HG03095 (cell line): ENCODE results near the gene MMP27.
"Not testable (repeated sequence)": the region's sequence is repeated elsewhere in the genome, so short reads cannot be mapped to it uniquely, and the experiment has no call there.

ENCODE experiments used
- ATAC-seq: cut with Tn5 transposase; IDR thresholded peaks from one replicate; pipeline ENCODE4 v1.9.1; 2021; ENCODE audit warnings: moderate library complexity; ENCODE audit not compliant: unreplicated experiment

Gene MMP27

GRCh38 chr11:102705626-102706025, at the start of gene MMP27:
TSS of gene MMP27 (minus strand) at chr11:102705769. CDS start at chr11:102705714, 55 bp downstream.
- no peak for ATAC-seq

DNA sequence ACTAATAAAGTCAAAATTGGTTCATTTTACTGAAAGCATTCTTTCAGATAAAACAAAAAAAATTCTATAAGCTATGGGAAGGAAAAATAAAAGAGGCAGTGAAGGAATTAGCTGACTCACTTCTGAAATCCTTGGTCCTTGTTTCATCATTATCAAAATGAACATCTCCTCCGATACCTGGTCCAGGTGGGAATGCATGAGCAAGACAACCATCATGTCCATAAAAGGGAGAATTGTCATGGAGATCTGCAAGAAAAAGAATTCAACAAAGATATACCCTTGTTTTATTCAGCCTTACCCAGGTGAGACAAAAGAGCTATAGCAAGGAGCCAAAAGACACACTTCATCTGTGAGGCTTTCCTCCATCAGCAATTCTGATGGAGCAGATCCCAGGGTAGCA, 47.7 kb upstream of the MMP27 start:
- no peak for ATAC-seq

DNA sequence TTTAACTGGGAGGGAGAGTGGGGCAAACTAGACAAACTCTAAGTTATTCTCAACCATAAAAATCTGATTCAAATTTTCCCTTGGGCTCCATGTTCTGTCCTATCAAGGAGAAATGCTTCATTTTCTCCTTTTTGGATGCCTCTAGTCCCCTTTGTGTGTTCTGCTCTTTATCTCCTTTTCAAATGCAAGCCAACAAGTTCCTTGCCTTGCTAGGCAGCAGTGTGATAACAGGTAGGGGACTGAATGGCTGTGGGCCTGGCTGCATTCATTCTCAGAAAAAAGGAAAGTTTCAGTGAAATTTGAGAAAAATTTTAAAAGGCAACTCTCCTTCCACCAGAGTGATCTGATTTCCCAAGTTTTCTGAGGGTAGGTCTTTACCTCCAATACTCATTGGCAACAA, 46.1 kb upstream of the MMP27 start:
- ATAC-seq: no peak

DNA sequence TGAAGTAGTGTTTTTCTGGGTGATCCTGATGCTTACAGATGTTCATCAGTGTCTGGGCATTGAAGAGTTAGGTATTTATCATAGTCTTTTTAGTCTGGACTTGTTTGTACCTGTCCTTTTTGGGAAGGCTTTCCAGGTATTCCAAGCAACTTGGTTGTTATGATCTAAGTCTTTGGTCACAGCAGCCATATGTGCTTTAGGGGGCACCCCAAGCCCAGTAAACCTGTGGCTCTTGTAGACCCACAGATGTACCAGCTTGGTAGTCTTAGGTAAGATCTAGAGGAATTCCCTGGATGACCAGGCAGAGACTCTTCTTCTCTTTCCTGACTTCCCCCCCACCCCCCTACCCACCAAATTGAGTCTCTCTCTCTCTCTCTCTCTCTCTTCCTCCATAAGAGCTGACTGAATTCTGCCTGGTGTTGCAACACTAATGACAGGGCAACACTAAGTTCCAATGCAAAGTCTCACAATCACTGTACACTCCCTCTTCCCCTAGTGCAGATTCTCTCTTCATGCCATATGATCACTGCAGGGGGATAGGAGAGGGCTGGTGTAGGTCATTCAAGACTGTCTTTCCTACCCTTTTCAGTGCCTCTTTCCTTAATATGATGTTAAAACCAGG, 43.6 kb upstream of the MMP27 start:
- no peak for ATAC-seq

GRCh38 chr11:102746746-102747578, 41.4 kb upstream of the MMP27 start:
- ATAC-seq: not testable (repeated sequence)

- no peak for ATAC-seq
Measured at GRCh38 chr11:102734650-102735049, 29.1 kb upstream of the MMP27 start.

DNA sequence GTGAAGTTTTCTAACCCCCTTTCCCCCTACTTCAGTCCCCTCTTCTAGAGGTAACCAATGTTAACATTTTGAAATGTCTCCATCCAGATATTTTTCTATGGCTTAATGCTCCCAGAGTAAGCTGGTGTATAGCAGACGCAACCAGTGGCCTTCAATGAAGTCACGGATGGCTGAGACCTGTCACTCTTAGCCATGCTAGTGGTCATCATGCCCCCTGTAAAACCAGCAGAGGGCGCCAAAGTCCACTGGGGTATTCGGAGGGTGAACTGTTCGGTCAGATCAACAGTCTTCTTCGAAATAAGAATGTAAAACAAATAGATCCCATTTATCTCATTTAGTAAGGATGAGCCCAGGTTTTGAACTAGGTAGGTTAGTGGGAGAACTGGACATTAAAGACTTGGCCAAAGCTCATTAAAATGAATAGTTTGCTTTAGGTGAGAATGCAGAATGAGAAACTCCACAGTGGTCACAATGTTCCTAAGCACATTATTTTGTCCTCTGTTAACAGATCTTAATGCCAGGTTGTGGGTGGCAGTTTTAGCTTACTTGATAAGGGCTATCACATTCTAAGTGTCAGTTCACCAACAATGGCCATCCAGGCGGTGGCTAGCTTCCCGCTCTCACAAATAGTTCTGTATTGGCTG, 27.8 kb upstream of the MMP27 start:
- ATAC-seq: peak; percentile 90

DNA sequence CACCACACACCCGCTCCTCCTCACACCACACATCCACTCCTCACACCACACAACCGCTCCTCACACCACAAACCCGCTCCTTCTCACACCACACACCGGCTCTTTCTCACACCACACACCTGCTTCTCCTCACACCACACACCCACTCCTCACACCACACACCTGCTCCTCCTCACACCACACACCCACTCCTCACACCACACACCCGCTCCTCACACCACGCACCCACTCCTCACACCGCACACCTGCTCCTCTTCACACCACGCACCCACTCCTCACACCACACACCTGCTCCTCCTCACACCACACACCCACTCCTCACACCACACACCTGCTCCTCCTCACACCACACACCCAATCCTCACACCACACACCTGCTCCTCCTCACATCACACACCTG, 25.4 kb upstream of the MMP27 start:
- not testable (repeated sequence) for ATAC-seq

GRCh38 chr11:102729849-102730815, 24.6 kb upstream of the MMP27 start:
- no peak for ATAC-seq

- ATAC-seq: no peak
Measured at GRCh38 chr11:102727890-102728289, 22.3 kb upstream of the MMP27 start.

DNA sequence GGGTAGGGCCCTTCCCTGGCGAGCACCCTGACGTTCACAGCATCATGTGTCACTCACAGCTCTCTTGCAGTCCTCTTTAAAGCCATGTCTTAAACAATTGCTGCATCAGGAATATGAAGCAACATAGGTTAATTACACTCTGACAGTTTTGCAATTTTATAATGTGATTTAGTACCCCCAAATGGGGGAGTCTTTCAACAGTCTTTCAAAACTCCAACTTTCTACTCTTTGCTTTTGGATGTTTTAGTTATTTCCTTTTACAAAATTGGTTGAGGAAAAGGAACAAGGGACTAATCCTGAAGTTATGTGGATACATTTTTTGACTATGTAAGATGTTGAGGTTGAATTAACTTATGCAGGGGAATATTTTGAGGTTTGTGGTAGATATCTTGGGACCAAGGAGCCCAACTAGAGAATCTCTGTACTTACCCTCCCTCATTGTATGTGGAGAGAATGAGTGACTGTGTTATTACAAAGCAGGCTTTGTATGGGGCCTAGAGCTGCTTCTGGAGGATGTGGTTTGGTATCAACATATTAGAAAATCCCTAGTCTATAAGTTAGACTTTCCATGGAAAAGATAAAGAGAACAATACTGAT, 19.4 kb upstream of the MMP27 start, which contains the start of gene MMP8:
TSS of gene MMP8 (minus strand) at position 51 of the 597 bp plus-strand sequence. CDS start 99 bp downstream, outside the sequence.
- no peak for ATAC-seq

DNA sequence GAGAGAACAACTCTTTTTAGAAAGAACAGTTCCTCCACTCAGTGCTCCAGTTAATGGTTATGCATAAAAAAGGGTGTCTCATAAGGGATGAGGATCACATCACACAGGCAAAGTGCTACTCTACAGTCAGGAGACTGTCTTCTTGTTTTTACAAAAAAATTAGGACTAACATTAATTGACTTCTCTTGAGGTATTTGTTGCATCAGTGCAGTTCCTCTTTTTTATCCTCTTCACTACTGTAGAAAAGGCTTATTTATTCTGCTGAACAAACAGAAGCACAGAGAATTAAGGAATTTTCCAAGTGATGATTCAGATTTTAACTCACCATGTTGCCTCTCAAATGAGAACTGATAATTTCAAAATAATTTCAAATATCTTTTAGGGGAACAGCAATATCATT, 17.3 kb upstream of the MMP27 start:
- ATAC-seq: no peak

DNA sequence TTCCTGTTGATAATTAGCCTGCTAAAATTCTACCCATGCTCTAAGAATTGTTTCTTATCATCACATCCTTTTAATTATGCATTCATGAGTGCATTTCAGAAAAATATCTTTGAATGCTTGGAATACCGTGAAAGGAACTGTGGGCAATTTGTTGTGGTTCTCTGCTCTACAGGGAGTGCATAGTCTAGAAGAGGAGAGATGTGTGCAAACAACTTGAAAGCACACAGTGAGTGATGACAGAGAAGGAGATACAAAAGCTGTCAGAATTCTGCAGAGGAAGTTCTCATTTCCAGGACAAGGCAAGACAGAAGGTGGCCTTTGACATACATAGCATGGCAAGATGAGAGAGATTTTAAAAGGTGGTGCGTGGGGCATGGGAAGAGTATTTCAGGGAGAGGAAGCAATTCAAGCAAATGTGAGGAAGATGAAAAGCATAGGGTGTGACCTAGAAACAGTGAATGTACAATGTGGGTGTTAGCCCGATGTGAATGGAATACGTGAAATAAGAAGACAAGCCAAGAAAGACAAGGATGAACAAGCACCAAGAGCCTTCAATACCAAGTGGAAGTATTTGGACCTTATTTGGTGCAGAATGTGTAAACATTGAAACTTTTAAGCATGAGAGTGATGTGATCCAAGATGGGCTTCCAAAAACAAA, 14.2 kb upstream of the MMP27 start:
- no peak for ATAC-seq

GRCh38 chr11:102717280-102717679, 11.7 kb upstream of the MMP27 start:
- ATAC-seq: no peak

- no peak for ATAC-seq
Measured at GRCh38 chr11:102716527-102716926, 11.0 kb upstream of the MMP27 start.

- ATAC-seq: no peak
Measured at GRCh38 chr11:102712137-102712536, 6.6 kb upstream of the MMP27 start.

DNA sequence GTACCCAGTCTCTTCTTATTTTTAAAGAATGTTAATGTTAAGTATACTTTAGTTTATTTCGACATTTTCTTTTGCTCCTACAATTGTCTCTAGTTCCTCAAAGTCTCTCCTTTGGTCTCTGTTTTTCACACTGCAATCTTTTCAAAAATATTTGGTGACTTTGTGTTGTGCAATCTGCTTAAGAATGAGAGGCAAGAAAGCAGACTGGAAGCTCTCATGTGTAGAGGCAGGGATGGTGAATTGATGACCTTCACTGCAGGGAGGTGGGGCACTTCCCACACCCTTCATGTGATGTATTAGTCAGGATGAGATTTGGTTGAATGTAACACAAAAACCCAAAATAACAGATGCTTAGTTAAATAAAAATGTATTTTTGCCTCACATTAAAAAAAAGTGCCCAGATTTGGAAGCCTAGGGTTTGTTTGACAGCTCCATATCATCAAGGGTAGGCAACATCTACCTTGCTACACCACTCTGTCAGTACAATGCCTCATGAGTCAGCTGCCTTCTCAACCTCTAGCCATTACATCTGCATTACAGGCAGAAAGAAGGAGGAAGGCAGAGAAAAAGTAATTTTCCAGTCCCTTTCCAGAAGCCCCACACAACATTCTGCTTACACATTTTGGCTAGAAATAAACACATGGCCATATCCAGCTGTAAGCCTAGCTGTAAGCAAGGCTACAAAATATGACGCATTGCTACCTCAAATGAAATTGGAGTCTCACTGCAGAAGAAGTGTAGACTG, 3.8 kb upstream of the MMP27 start:
- no peak for ATAC-seq

GRCh38 chr11:102708654-102709053, 3.1 kb upstream of the MMP27 start:
- ATAC-seq: no peak

- no peak for ATAC-seq
Measured at GRCh38 chr11:102704841-102705240, 728 bp downstream of the MMP27 start.
